ENCODE measurements around the gene CPSF7.

DNA sequence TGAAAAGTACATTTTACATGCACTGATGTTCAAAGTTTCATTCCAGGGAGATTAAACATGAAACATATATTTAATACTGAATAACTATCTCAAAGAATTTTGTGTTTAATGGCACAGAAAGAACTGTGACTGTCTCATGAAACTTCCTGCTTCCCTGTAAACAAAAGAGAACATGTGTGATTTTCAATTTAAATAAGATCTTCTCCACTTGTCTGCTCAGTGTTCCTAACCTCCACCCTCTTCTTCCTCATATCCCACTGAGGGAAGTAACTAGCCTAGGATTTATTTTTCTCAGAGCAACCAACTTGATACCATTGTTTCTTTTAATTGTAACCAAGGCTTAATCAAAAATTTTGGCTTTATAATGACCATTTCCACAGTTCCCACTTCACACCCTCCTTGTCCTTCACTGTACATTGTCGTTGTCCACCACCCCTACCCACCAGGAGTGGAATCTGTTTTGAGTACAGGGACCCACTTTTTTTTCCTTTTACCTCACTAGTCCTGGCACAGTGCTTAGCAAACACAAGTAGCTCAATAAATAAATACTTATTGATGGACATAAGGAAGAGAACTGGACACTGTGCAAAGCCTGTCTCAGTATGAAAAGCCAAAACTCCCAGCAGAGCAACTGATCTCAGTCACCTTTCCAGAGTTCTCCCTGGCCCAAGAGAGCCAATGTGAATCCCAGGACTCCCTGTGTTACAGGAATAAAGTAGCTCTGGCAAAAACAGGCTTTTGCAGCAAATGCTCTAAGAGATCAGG is 4.2 kb downstream of the CPSF7 start:
- TF ChIP-seq, protein P1, sequence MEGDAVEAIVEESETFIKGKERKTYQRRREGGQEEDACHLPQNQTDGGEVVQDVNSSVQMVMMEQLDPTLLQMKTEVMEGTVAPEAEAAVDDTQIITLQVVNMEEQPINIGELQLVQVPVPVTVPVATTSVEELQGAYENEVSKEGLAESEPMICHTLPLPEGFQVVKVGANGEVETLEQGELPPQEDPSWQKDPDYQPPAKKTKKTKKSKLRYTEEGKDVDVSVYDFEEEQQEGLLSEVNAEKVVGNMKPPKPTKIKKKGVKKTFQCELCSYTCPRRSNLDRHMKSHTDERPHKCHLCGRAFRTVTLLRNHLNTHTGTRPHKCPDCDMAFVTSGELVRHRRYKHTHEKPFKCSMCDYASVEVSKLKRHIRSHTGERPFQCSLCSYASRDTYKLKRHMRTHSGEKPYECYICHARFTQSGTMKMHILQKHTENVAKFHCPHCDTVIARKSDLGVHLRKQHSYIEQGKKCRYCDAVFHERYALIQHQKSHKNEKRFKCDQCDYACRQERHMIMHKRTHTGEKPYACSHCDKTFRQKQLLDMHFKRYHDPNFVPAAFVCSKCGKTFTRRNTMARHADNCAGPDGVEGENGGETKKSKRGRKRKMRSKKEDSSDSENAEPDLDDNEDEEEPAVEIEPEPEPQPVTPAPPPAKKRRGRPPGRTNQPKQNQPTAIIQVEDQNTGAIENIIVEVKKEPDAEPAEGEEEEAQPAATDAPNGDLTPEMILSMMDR (IDR thresholded peaks at IDR 0.05; ENCODE audit: low read length): no peak
- no peak for TF ChIP-seq EZH2phosphoT487 (IDR thresholded peaks at IDR 0.05; ENCODE audit: low read length)
